ENCODE results near the gene ASMTL.
"Not testable (repeated sequence)": the region's sequence is repeated elsewhere in the genome, so short reads cannot be mapped to it uniquely, and the experiment has no call there.

ASMTL gene

DNA sequence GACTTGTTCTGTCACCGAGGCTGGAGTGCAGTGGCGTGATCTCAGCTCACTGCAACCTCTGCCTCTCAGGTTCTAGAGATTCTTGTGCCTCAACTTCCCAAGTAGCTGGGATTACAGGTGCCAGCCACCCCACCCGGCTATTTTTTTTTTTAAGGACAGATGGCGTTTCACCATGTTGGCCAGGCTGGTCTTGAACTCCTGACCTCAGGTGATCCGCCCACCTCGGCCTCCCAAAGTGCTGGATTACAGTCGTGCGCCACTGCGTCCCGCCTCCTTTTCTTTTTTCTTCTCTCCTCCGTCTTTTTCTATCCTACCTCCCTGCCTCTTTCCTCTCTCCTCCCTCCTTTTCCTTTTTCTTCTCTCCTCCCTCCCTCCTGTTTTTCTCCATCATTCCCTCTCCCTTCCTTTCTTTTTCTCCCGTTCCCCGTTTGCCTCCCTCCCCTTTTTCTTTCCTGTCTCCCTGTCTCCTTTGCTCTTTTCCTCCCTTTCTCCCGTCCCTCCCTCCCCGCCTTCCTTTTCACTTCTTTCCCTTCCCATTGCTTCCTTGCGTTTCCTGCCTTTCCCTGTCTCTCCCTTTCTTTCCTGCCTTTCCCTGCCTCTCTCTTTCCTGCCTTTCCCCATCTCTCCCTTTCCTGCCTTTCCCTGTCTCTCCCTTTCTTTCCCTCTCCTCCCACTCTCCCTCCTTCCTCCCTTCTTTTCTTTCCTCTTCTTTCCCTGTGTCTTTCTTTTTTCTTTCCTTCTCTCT is 58.7 kb downstream of the ASMTL start:
- peak overlapping the region in 1 of 7 experiments; percentile 83 for H3K4me3 ChIP-seq

DNA sequence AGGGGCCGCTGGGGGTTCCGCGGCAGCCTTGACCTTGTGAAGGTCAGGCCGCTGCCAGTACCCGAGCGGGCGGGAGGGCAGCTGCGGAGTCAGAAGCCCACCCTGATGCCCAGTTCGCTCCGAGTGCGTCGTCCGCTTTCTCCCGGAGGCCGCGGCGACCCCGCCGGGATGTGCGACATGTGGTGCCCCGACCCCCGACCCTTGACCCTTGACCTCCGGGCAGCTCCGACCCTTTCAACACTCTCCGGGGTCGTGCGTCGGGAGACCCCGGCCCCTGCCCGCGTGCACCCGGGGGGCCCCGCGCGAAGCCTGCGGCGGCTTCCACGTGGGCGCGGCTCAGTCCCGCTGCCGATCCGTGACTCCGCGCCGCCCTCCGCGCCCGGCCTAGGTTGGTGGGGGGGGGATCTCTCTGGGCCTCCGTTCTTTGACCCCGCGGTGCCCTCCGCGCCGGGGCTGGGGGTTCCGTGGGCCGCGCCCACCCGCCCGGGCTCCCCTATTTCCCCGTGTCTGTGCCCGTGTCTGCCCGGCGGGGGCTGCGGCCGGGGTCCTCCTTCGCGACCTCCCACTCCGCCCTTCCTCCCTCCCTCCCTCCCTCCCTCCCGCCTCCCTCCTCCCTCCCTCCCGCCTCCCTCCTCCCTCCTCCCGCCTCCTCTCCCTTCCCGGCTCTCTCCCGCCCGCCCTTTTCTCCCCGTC is 60.2 kb downstream of the ASMTL start:
- H3K4me3 ChIP-seq, result peak overlapping the region; percentile 83 to 100 (median 92)
- H3K27ac ChIP-seq, result peak overlapping the region; percentile 91 to 100 (median 99)

More for the DNA sequence above, 58.7 kb downstream of the ASMTL start:
- peak overlapping the region in 10 of 21 experiments; percentile 7 to 100 (median 97) for H3K27ac ChIP-seq

DNA sequence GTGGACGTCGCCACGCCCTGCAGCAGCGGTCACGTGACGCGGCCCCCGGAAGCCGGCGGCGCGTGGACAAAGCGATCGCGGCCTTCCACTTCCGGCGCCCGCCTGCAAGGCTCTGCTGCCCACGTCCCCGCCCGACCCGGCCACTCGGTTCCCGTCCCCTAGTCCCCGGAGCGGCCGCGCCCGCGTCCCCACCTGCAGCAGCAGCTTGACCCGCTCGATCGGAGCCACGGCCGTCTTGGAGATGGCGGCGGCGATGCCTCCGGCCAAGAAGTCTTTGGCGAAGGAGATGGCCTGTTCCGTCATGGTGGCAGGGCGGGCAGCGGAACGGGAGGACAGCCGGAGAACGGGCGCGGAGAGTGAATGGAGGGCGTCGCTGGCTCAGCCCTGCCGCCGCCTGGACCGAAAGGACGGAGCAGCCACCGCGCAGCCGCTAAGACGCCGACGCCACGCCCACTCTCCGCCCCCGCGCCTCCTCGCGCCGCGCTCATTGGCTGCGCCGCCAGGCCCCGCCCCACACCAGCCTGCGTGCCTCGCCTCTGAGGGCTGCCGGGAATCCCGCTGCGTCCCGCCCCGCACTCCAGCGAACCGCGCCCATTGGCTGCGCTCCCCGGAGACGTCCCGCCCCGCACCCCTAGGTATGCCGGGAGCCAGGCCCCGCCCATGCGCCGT is 60.9 kb downstream of the ASMTL start, which contains the start of gene SLC25A6:
Gene SLC25A6 (minus strand): TSS at position 407 of the 669 bp plus-strand sequence. CDS start 104 bp downstream, at position 303.
- peak within 1 kb of the TSS; percentile 83 to 100 (median 92) for H3K4me3 ChIP-seq
- peak within 1 kb of the TSS; percentile 91 to 100 (median 99) for H3K27ac ChIP-seq

DNA sequence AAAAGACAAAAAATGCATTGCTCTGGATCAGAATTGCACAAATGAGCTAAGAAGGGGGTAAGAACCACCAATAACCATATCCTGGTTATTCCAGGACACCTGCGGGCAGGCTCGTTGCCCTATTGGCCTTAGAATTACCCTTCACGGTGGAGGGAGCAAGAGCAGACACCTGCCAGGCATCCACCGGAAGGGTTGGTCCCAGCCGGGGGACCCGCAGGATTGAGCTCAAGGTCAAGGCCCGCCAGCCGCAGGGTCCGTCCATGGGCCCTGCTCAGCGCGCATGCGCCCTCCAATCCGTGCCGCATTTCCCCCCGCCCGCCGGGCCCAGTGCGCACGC is 61.4 kb downstream of the ASMTL start:
- H3K4me3 ChIP-seq, result peak overlapping the region; percentile 83 to 100 (median 92)
- H3K27ac ChIP-seq, result peak overlapping the region; percentile 88 to 100 (median 99)

DNA sequence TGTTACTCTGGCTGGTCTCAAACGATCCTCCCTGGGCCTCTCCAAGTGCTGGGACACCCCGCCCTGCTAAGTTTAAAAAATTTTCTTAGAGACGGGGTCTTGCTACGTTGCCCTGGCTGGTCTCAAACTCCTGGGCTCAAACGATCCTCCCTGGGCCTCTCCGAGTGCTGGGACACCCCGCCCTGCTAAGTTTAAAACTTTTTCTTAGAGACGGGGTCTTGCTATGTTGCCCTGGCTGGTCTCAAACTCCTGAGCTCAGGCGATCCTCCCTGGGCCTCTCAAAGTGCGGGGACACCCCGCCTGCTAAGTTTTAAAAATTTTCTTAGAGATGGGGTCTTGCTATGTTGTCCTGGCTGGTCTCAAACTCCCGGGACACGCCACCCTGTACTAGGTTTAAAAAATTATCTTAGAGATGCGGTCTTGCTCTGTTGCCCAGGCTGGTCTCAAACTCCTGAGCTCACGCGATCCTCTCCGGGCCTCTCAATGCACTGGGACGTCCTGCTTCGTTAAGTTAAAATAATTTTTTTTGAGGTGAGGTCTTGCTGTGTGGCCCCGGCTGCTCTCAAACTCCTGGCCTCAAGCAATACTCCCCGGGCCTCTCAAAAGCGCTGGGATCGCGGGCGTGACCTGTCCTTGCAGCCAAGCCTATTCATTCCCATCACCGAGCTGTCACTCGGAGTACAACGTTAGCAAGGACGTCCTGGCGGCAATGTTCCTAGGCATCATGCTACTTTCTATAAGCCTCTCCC is 61.9 kb downstream of the ASMTL start:
- peak overlapping the region in 20 of 21 experiments; percentile 93 to 100 (median 99) for H3K27ac ChIP-seq

DNA sequence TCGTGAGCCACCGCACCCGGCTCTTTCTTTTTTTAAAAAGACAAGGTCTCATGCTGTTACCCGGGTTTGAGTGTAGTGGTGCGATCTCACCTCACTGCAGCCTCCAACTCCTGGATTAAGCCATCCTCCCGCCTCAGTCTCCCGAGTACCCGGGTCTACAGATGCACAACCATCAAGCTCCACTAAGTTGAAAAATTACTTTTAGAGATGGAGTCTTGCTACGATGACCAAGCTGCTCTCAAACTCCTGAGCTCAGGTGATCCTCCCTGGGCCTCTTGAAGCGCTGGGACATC is 62.8 kb downstream of the ASMTL start:
- no peak overlapping the region for H3K4me3 ChIP-seq

More for the DNA sequence above, 61.9 kb downstream of the ASMTL start:
- H3K4me3 ChIP-seq, result peak overlapping the region; percentile 83 to 100 (median 92)

DNA sequence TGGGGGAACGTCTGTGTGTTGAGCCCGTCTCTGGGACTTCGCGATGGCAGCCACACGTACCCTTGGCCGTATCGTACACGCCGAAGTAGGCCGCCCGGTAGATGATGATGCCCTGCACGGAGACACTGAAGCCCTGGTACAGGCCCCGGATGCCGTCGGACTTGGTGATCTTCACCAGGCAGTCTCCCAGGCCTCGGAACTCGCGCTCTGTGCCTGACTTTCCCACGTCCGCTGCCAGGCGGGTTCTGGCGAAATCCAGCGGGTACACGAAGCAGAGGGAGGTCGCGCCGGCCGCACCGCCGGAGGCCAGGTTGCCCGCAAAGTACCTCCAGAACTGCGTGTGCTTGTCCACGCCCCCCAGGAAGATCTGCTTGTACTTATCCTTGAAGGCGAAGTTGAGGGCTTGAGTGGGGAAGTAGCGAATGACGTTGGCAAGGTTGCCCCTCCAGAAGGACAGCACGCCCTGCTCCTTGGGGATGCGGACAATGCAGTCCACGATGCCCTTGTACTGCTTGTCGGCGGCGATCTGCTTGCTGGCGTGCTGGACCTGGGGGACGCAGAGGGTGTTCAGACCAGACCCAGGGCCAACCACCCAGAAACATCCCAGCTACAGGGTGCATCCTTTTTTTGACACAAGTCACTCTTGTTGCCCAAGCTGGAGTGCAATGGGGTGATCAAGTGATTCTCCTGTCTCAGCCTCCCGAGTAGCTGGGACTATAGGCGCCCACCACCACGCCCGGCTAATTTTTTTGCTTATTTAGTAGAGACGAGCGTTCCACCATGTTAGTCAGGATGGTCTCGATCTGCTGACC is 63.3 kb downstream of the ASMTL start:
- Histone ChIP-seq H3K4me3 (no peak overlapping the region), H3K27ac (no peak overlapping the region)

More for the DNA sequence above, 62.8 kb downstream of the ASMTL start:
- H3K27ac ChIP-seq, result no peak overlapping the region

DNA sequence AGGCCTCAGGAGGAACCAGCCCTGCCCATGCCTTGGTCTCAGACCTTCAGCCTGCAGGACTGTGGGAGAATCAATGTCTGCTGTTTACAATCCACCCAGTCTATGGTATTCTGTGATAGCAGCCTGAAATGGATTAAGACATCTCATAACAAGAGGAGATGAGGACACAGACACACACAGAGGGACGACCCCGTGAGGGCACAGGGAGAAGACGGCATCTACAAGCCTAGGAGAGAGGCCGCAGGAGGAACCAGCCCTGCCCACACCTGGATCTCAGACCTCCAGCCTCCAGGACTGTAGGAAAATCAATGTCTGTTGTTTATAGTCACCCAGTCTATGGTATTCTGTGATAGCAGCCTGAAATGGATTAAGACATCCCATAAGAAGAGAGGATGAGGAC is 64.1 kb downstream of the ASMTL start:
- Histone ChIP-seq H3K27ac (no peak overlapping the region), H3K4me3 (no peak overlapping the region)

DNA sequence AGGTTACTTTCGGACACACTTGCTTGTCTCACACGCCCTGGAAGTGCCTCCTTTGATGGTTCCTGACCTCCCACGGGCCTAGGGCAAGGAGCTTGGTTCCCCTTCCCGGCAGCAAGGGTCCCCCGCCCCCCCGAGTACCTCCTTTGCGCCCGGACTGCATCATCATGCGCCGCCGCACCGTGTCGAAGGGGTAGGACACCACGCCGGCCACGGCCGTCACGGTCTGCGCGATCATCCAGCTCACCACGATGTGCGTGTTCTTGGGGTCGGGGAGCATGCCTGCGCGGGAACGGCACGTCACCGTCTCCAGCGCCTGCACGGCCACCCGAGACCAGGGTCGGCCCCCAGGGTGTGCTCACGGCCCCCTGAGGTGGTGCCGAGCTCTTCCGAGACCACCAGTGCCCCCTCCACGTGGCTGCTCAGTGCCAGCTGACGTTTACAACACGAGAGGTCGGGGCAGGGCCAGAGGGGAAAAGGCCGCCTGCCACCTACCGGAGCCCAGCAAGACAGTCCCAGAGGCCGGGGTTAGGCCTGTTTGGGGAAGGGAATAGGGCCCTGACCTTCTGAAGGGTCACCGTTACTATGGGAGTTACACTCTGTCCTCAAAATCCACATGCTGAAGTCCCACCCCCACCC is 65.5 kb downstream of the ASMTL start:
- Histone ChIP-seq H3K4me3 (no peak overlapping the region), H3K27ac (no peak overlapping the region)

DNA sequence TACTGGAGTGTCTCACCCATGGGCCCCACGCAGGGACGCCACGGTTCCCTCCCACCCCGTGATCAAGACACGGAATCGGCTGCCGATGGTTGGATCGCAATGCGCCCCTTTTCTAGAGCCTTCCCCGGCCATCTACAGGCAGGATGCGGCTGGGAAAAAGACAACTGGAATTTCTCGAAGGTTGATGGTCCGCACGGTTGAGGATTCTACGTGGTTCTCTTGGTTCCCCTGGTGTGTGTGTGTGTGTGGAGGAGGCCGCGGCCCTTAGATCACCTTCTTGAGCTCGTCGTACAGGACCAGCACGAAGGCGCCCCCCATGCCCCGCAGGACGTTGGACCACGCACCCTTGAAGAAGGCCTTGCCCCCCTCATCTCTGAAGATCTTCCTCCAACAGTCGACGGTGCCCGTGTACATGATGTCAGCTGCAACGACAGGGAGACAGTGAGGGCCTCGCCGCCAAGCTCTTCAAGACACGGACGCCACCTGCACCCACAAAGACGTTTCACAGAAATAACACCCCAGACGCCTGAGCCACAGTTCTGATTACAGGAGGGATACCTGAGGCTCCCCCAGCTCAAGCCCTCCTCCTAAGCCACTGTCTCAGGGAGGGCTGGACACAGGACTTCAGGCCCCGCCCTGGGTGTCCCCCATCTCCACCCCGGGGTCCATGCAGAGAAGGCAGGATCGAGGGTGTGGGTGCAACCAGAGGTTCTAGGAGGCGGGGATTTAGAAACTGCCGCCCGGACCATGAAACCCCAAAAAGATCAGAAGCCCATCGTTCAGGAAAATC is 66.2 kb downstream of the ASMTL start:
- H3K27ac ChIP-seq, result no peak overlapping the region
- H3K4me3 ChIP-seq, result no peak overlapping the region

DNA sequence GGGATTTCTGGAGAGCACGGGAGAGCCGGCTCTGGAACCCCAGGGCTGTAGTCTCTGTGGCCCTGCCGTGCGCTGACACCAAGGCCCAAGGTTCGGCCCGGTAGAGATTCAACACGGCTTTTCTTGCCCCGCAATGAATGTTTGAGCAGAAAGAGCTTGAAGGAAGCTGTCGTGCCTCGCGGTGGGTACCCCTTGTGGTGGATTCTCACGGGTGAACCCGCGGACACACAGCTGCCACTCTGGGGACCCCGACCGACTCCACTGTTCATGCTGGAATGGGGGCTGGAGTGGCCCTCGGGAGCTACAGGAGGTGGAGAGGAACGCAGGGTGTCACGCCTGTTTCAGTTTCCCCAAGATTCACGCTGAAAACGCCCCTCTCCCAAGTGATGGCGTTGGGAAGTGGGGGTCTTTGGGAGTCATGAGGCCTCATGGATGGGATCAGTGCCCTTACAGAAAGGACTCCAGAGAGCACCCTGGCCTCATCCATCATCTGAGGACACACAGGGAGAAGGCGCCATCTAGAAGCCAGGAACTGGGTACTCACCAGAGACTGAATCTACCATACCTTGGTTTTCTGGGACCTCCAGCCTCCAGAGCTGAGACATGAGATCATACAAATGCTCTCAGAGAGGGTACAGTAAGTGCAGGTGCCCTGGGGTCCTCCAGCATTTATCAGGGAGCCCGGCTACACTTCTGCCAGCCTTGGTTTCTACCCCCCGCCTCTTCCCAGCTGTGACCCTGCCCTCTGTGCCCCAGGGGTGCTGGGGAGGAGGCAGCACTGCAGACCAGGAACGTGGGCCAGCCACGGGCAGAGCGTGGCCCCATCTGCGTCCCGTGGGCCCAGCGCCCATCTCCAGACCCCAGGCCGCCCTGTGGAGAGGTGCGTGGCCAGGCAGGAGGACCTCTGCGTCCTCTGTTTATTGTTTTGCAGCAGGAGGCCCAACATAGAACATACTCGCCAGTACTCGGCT is 67.2 kb downstream of the ASMTL start:
- Histone ChIP-seq H3K4me3 (no peak overlapping the region), H3K27ac (no peak overlapping the region)

DNA sequence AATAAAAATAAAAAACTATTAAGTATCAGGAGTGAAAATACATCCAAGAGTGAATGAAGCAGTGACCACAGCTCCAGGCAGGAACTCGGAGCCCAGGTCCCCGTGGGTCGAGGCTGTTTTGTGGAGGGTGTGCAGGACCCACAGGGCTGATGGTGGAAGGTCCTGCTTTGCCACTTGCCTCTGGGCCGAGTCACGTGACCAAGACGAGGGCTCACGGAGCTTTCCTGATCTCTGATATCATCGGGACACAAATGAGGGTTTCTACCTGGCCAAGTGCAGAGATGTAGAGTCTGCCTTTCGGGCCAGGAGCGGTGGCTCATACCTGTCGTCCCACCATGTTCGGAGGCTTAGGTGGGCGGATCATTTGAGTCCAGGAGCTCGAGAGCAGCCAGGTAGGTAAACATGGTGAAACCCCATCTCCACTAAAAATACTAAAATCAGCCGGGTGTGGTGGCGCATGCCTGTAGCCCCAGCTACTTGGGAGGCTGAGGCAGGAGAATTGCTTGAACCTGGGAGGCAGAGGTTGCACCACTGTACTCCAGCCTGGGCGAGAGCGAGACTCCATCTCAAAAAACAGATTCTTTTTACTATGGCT is 68.0 kb downstream of the ASMTL start:
- no peak overlapping the region for H3K27ac ChIP-seq
- no peak overlapping the region for H3K4me3 ChIP-seq

DNA sequence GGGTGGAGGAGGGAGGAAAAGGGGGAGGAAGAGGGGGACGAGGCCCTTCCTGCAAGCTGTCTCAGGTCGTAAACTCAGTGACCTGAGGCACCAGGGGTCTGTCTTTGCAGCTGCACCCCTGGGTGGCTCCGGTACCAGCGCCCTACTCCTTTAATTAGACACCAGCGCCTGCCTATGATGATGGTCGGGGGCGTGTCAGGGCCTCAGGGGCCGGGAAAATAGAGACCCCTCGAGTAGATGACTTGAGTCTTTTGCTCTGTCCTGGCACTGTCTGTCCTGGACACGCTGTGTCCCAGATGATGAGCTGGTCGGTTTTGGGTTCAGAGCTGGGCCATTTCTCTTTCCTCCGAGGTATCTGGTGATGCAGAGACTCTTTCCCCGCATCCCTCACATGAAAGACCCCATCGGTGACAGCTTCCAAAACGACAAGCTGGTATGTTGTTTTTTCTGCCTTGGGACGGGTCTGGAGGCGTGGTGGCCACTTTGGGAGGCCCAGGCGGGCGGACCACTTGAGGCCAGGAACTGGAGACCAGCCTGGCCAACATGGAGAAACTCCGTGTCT is 72.0 kb downstream of the ASMTL start:
- Histone ChIP-seq H3K27ac (no peak overlapping the region), H3K4me3 (no peak overlapping the region)

DNA sequence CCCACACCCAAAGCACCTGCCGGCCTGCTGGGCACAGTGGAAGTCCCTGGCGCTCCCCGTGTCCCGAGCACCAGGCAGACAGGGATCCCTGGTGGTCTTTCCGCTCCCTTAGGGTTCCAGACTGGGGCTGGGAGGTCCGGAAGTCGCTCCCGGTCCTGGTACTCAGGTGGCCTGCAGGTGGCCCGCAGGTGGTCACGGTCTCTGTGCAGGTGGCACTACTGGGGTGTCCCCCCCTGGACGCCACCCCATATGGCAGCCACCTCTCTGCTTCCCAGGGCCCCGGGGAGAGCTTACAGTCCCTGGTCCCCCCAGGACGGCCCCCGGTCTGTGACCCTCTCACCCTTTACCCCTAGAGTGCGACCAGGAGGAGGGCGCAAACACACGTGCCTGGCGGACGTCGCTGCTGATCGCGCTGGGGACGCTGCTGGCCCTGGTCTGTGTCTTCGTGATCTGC is 74.4 kb downstream of the ASMTL start:
- Histone ChIP-seq H3K4me3 (no peak overlapping the region), H3K27ac (no peak overlapping the region)

DNA sequence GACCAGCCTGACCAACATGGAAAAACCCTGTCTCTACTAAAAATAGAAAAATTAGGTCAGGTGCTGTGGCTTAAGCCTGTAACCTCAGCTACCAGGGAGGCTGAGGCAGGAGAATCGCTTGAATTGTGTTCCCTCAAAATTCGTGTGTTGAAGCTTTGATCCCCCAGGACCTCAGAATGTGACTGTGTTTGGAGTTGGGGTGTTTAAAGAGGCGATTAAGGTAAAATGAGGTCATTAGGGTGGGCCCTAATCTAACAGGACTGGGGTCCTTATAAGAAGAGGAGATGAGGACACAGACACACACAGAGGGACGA is 84.4 kb downstream of the ASMTL start:
- H3K4me3 ChIP-seq, result no peak overlapping the region
- no peak overlapping the region for H3K27ac ChIP-seq

DNA sequence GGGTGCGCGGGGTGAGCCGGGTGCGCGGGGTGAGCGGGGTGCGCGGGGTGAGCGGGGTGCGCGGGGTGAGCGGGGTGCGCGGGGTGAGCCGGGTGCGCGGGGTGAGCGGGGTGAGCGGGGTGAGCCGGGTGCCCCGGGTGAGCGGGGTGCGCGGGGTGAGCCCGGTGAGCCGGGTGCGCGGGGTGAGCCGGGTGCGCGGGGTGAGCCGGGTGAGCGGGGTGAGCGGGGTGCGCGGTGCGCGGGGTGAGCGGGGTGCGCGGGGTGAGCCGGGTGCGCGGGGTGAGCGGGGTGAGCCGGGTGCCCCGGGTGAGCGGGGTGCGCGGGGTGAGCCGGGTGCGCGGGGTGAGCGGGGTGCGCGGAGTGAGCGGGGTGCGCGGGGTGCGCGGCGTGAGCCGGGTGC is 86.3 kb downstream of the ASMTL start:
- not testable (repeated sequence) for H3K4me3 ChIP-seq, H3K27ac ChIP-seq

All from skin epidermis (tissue), 12 donors.